ENCODE measurements around the gene PRKAB1. TPM values are rescaled to one million over a fixed set of nuclear protein-coding genes. Genes with fewer than 3 reads are reported as not detected.

Gene PRKAB1
- total RNA-seq, 2 donors from 2014 or later, result 19.0 to 31.9 TPM

- no peaks in the 10 kb centered on the region for H3K27me3 ChIP-seq (replicated peaks; ENCODE audit: insufficient read depth)
- H3K4me1 ChIP-seq (ENCODE audit: control insufficient read depth in 1 of 2, low read depth in 2 of 2), result no peaks in the 10 kb centered on the region
- ATAC-seq (ENCODE audit: insufficient number of reproducible peaks, low FRiP score, low read depth), result no peak
- H3K9me3 ChIP-seq, result no peaks in the 10 kb centered on the region
- H3K4me3 ChIP-seq, result no peak overlapping the region
- H3K27ac ChIP-seq, result no peak overlapping the region
- TF ChIP-seq, protein P1, sequence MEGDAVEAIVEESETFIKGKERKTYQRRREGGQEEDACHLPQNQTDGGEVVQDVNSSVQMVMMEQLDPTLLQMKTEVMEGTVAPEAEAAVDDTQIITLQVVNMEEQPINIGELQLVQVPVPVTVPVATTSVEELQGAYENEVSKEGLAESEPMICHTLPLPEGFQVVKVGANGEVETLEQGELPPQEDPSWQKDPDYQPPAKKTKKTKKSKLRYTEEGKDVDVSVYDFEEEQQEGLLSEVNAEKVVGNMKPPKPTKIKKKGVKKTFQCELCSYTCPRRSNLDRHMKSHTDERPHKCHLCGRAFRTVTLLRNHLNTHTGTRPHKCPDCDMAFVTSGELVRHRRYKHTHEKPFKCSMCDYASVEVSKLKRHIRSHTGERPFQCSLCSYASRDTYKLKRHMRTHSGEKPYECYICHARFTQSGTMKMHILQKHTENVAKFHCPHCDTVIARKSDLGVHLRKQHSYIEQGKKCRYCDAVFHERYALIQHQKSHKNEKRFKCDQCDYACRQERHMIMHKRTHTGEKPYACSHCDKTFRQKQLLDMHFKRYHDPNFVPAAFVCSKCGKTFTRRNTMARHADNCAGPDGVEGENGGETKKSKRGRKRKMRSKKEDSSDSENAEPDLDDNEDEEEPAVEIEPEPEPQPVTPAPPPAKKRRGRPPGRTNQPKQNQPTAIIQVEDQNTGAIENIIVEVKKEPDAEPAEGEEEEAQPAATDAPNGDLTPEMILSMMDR (IDR thresholded peaks at IDR 0.05), result no peak
- no peaks in the 10 kb centered on the region for H3K36me3 ChIP-seq
- DNase-seq (ENCODE audit: low spot score), result no peak
These were observed 46.8 kb downstream of the PRKAB1 start for GRCh38 chr12:119714614-119715267.

GRCh38 chr12:119715268-119715620 lies 47.3 kb downstream of the PRKAB1 start:
- no peak overlapping the region for H3K27ac ChIP-seq
- no peaks in the 10 kb centered on the region for H3K27me3 ChIP-seq (replicated peaks; ENCODE audit: insufficient read depth)
- no peak for DNase-seq (ENCODE audit: low spot score)
- no peak overlapping the region for H3K4me3 ChIP-seq
- no peak for ATAC-seq (ENCODE audit: insufficient number of reproducible peaks, low FRiP score, low read depth)
- H3K9me3 ChIP-seq, result no peaks in the 10 kb centered on the region
- H3K36me3 ChIP-seq, result no peaks in the 10 kb centered on the region
- TF ChIP-seq, protein P1 (IDR thresholded peaks at IDR 0.05), result no peak
- no peaks in the 10 kb centered on the region for H3K4me1 ChIP-seq (ENCODE audit: control insufficient read depth in 1 of 2, low read depth in 2 of 2)

- H3K27me3 ChIP-seq (replicated peaks; ENCODE audit: insufficient read depth), result no peaks in the 10 kb centered on the region
- no peak overlapping the region for H3K27ac ChIP-seq
- H3K4me3 ChIP-seq, result no peak overlapping the region
- no peak for ATAC-seq (ENCODE audit: insufficient number of reproducible peaks, low FRiP score, low read depth)
- no peaks in the 10 kb centered on the region for H3K36me3 ChIP-seq
- TF ChIP-seq, protein P1 (IDR thresholded peaks at IDR 0.05), result no peak
- H3K4me1 ChIP-seq (ENCODE audit: control insufficient read depth in 1 of 2, low read depth in 2 of 2), result no peaks in the 10 kb centered on the region
- H3K9me3 ChIP-seq, result no peaks in the 10 kb centered on the region
- DNase-seq (ENCODE audit: low spot score), result no peak
These were observed 50.2 kb downstream of the PRKAB1 start for GRCh38 chr12:119718141-119718540.

- H3K27ac ChIP-seq, result no peak overlapping the region
- no peak for ATAC-seq (ENCODE audit: insufficient number of reproducible peaks, low FRiP score, low read depth)
- TF ChIP-seq, protein P1 (IDR thresholded peaks at IDR 0.05), result no peak
- H3K36me3 ChIP-seq, result no peaks in the 10 kb centered on the region
- no peaks in the 10 kb centered on the region for H3K4me1 ChIP-seq (ENCODE audit: control insufficient read depth in 1 of 2, low read depth in 2 of 2)
- no peaks in the 10 kb centered on the region for H3K9me3 ChIP-seq
- no peak overlapping the region for H3K4me3 ChIP-seq
- no peak for DNase-seq (ENCODE audit: low spot score)
- H3K27me3 ChIP-seq (replicated peaks; ENCODE audit: insufficient read depth), result no peaks in the 10 kb centered on the region
These were observed 52.4 kb downstream of the PRKAB1 start for GRCh38 chr12:119720349-119720748.

- no peak for ATAC-seq (ENCODE audit: insufficient number of reproducible peaks, low FRiP score, low read depth)
- Histone ChIP-seq H3K9me3 (no peaks in the 10 kb centered on the region), H3K27ac (no peak overlapping the region), H3K27me3 (replicated peaks; ENCODE audit: insufficient read depth) (no peaks in the 10 kb centered on the region), H3K4me3 (no peak overlapping the region), H3K4me1 (ENCODE audit: control insufficient read depth in 1 of 2, low read depth in 2 of 2) (no peaks in the 10 kb centered on the region), H3K36me3 (no peaks in the 10 kb centered on the region)
- TF ChIP-seq, protein P1 (IDR thresholded peaks at IDR 0.05), result no peak
- no peak for DNase-seq (ENCODE audit: low spot score)
These were observed 53.4 kb downstream of the PRKAB1 start for GRCh38 chr12:119721306-119721705.

Measured in thoracic aorta (tissue), 2 donors.